Cardiac muscle cell (in vitro differentiated cells and primary cell): ENCODE data around the gene NSD1. TPM values are rescaled to one million over a fixed set of nuclear protein-coding genes. Genes with fewer than 3 reads are reported as not detected.

Experiments used
- DNase-seq, 2 donors: peaks; one replicate each; pipeline versions ENCODE4 v3.0.0 to v3.0.0-alpha.2; 2010 to 2017; ENCODE audit warnings: low read depth in 1 of 2, low spot score in 1 of 2
- H3K27ac ChIP-seq: fragments of 200-600 bp; sonication (generic); 2 replicates; pipeline ENCODE4 v1.5.1; 2016
- H3K27me3 ChIP-seq: fragments of 200-600 bp; sonication (generic); 2 replicates; pipeline ENCODE4 v1.6.0; 2016; ENCODE audit warnings: control low read depth
- H3K36me3 ChIP-seq: fragments of 200-600 bp; sonication (generic); 2 replicates; pipeline ENCODE4 v1.5.1; 2016; ENCODE audit warnings: control low read depth
- H3K4me1 ChIP-seq: fragments of 200-600 bp; sonication (generic); 2 replicates; pipeline ENCODE4 v1.8.1; 2017; ENCODE audit warnings: low read depth, mild to moderate bottlenecking, mixed run types
- H3K4me3 ChIP-seq: fragments of 200-600 bp; sonication (generic); 2 replicates; pipeline ENCODE4 v1.5.1; 2016; ENCODE audit warnings: mild to moderate bottlenecking
- H3K9me3 ChIP-seq: fragments of 200-600 bp; sonication (generic); 2 replicates; pipeline ENCODE4 v1.5.1; 2017; ENCODE audit warnings: low read depth, mild to moderate bottlenecking, control low read depth
- polyA plus RNA-seq: library from polyadenylated mRNA; unstranded; fragments of >200 nt; fragmentation: Nextera tagmentation; extraction: Ambion mirVana; gene quantifications from 2 replicates; pipeline ENCODE4 v1.2.1, GENCODE V29; 2016
- total RNA-seq: library from RNA; depleted of rRNA; stranded (reverse); fragments of >200 nt; gene quantifications from 2 replicates; pipeline ENCODE4 v1.2.3, GENCODE V29; 2016
- TF ChIP-seq, protein P1 (sequence below): IDR thresholded peaks from 2 replicates; pipeline ENCODE4 v1.5.1; 2012; ENCODE audit warnings: low read depth, mild to moderate bottlenecking, low read length

Gene NSD1
- total and polyA plus RNA-seq, 2 experiments from 2014 or later = 37.8 to 37.9 TPM

- Histone ChIP-seq H3K4me1 (no peaks in the 10 kb centered on the region), H3K27ac (no peak overlapping the region), H3K36me3 (peaks cover 28% of the 10 kb centered on the region), H3K27me3 (no peaks in the 10 kb centered on the region), H3K4me3 (no peak overlapping the region), H3K9me3 (no peaks in the 10 kb centered on the region)
- DNase-seq = no peak
- TF ChIP-seq, protein P1, sequence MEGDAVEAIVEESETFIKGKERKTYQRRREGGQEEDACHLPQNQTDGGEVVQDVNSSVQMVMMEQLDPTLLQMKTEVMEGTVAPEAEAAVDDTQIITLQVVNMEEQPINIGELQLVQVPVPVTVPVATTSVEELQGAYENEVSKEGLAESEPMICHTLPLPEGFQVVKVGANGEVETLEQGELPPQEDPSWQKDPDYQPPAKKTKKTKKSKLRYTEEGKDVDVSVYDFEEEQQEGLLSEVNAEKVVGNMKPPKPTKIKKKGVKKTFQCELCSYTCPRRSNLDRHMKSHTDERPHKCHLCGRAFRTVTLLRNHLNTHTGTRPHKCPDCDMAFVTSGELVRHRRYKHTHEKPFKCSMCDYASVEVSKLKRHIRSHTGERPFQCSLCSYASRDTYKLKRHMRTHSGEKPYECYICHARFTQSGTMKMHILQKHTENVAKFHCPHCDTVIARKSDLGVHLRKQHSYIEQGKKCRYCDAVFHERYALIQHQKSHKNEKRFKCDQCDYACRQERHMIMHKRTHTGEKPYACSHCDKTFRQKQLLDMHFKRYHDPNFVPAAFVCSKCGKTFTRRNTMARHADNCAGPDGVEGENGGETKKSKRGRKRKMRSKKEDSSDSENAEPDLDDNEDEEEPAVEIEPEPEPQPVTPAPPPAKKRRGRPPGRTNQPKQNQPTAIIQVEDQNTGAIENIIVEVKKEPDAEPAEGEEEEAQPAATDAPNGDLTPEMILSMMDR = no peak
These were observed 200.0 kb downstream of the NSD1 start for GRCh38 chr5:177333420-177334154.

DNA sequence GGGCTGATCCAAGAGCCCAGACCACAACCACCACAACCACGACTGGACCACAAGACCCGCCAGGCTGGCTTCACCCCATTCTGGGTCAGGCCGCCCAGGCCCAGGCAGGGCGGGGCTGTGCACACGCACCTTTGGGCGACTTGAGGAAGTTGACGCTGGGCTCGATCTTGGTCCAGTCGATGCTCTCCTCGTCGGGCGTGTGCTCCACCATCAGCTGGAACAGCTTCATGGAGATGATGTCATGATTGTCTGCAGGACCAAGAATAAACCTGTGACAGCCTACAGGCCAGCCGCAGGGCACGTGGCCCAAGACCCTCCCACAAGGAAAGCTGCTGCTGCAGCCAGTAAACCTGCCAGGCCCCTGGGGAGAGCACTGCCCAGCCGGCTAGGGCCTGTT lies 200.6 kb downstream of the NSD1 start:
- TF ChIP-seq, protein P1 = no peak
- Histone ChIP-seq H3K9me3 (no peaks in the 10 kb centered on the region), H3K27ac (no peak overlapping the region), H3K27me3 (no peaks in the 10 kb centered on the region), H3K4me1 (no peaks in the 10 kb centered on the region), H3K36me3 (peaks cover 28% of the 10 kb centered on the region), H3K4me3 (no peak overlapping the region)
- DNase-seq = no peak

GRCh38 chr5:177334781-177335700 lies 201.5 kb downstream of the NSD1 start:
- Histone ChIP-seq H3K4me1 (no peaks in the 10 kb centered on the region), H3K4me3 (no peak overlapping the region), H3K27ac (no peak overlapping the region), H3K9me3 (no peaks in the 10 kb centered on the region), H3K36me3 (peaks cover 25% of the 10 kb centered on the region), H3K27me3 (no peaks in the 10 kb centered on the region)
- TF ChIP-seq, protein P1 = no peak
- DNase-seq = no peak

GRCh38 chr5:177335701-177336065 lies 202.1 kb downstream of the NSD1 start:
- H3K27ac ChIP-seq = no peak overlapping the region
- DNase-seq = no peak
- no peaks in the 10 kb centered on the region for H3K27me3 ChIP-seq
- H3K36me3 ChIP-seq = peaks cover 21% of the 10 kb centered on the region
- TF ChIP-seq, protein P1 = no peak
- H3K4me1 ChIP-seq = no peaks in the 10 kb centered on the region
- no peaks in the 10 kb centered on the region for H3K9me3 ChIP-seq
- no peak overlapping the region for H3K4me3 ChIP-seq

- Histone ChIP-seq H3K27ac (no peak overlapping the region), H3K36me3 (peaks cover 21% of the 10 kb centered on the region)
These were observed 202.5 kb downstream of the NSD1 start for GRCh38 chr5:177336112-177336511.

More at GRCh38 chr5:177336112-177336511, 202.5 kb downstream of the NSD1 start:
- no peaks in the 10 kb centered on the region for H3K27me3 ChIP-seq
- no peaks in the 10 kb centered on the region for H3K9me3 ChIP-seq
- TF ChIP-seq, protein P1 = peak; percentile 33
- DNase-seq = peak; percentile 7 to 12
- no peak overlapping the region for H3K4me3 ChIP-seq
- H3K4me1 ChIP-seq = no peaks in the 10 kb centered on the region
